GM12873 (cell line): ENCODE results near the gene LYST.

Source experiments
- TF ChIP-seq, protein P1 (sequence below): IDR thresholded peaks from 2 replicates; pipeline ENCODE4 v1.5.1; 2012; ENCODE audit warnings: low read depth, mild to moderate bottlenecking, moderate library complexity, low read length, control low read depth; ENCODE audit not compliant: insufficient read depth; ENCODE audit errors: missing control alignments

The LYST gene

DNA sequence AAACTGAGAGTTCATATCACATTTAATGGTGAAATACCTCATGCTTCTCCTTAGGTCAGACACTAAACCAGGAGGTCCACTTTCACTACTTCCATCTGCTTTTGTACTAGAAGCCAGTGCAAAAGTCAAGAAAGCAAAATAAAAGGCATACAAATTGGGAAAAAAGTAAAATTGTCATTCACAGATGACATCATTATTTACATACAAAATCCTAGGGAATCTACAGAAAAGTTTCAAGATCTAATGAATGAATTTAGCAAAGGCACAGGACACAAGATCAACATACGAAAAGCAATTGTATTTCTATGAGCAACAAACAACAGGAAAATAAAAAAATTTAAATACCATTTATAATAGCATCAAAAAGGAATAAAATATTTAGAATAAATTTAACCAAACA is 41.5 kb downstream of the LYST start:
- TF ChIP-seq, protein P1, sequence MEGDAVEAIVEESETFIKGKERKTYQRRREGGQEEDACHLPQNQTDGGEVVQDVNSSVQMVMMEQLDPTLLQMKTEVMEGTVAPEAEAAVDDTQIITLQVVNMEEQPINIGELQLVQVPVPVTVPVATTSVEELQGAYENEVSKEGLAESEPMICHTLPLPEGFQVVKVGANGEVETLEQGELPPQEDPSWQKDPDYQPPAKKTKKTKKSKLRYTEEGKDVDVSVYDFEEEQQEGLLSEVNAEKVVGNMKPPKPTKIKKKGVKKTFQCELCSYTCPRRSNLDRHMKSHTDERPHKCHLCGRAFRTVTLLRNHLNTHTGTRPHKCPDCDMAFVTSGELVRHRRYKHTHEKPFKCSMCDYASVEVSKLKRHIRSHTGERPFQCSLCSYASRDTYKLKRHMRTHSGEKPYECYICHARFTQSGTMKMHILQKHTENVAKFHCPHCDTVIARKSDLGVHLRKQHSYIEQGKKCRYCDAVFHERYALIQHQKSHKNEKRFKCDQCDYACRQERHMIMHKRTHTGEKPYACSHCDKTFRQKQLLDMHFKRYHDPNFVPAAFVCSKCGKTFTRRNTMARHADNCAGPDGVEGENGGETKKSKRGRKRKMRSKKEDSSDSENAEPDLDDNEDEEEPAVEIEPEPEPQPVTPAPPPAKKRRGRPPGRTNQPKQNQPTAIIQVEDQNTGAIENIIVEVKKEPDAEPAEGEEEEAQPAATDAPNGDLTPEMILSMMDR = no peak

DNA sequence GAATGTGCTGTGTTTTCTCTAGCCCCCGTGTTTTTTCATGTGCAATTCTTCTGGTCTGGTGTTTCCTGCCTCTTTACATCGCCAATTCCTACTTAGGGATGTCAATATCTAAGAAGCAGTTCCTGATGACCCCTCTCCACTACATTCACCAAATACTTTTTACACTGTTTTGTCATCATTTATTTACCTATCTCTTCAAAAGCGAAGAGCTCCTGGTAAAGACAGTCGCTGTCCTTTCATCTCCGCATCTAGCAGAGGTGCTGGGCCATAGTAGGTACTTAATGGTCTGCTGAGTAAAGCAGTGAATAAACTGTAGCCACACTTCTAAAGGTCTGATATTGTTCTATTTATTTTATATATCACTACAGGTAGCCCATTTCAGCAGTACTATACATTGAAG is 43.0 kb downstream of the LYST start:
- TF ChIP-seq, protein P1 = no peak

DNA sequence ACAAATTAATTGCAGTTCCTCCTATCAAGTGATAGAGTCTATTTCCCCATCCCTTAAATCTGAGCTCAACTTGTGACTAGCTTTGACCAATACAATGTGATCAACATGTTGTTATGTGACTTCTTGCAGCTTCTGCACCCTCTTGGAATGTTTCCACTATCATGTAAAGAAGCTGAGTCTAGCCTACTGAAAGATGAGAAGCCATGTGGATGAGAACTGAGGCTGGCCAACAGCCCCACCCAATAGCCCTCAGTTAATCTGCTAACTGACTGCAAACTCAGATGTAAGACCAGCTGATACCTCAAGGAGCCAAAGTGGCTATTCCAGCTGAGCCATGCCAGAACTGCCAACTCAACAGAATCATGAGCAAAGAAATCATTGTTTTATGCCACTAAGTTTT is 44.0 kb downstream of the LYST start:
- TF ChIP-seq, protein P1 = no peak

DNA sequence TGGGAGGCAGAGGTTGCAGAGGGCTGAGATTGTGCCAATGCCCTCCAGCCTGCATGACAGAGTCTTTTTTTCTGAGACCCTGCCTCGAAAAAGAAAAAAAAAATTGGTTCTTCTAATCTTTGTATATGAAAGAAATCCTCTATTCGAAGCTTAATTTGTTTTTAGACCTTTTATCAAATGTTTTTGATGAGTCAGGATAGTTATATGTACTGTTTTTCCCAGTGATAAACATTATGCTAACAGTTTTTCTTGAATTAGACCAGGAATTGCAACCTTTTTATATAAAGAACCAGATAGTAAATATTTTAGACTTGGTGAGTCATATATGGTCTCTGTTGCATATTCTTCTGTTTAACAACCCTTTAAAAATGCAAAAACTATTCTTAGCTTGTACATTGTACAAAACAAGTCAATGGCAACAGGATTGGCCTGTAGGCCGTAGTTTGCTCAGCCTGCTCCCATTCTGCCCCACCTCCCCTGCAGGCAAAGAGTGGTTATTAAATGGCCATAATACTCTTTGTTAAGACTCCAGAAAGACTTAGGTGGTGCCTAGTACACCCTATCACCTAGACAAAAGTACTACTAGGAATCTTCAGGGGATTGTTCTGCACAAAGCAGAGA is 45.2 kb downstream of the LYST start:
- TF ChIP-seq, protein P1 = no peak

DNA sequence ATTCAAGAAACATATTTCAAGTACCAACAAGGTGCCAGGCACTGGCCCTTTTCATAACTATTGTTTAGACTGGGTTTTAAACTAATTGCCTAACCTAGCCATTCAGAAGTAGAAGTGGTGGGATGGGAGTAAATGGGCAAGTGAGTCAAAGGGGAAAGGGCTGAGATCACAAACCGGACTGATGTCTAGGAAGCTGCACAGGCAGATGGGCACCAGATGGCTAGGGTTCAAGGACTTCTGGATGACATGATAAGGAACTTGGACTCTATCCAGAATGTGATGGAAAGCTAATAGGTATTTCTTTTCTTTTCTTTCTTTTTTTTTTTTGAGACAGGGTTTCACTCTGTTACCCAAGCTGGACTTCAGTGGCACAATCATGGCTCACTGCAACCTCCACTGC is 46.6 kb downstream of the LYST start:
- TF ChIP-seq, protein P1 = no peak

DNA sequence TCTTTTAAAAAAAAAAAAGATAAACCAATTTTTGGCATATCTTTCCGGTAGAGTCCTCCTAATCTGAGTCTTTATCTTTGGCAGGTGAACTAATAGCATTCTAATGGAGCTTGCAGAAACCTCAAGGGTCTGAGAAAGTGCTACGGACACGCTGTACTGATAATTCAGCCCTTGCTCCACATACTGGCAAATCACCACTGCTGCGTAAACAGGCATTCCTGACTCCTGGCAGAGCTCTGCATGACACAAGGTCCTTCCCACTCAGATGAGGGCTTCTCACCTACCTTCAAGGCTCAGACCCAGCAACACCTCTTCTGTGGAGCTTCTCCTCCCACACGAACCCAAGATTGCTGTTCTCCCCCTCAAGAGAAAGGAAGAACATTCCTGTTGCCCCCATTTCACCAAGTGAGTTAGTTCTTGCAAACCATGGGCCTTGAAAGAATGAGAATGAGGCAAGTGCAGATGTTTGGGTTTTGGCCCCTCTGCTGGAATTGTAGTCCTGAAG is 48.0 kb downstream of the LYST start:
- TF ChIP-seq, protein P1 = no peak

DNA sequence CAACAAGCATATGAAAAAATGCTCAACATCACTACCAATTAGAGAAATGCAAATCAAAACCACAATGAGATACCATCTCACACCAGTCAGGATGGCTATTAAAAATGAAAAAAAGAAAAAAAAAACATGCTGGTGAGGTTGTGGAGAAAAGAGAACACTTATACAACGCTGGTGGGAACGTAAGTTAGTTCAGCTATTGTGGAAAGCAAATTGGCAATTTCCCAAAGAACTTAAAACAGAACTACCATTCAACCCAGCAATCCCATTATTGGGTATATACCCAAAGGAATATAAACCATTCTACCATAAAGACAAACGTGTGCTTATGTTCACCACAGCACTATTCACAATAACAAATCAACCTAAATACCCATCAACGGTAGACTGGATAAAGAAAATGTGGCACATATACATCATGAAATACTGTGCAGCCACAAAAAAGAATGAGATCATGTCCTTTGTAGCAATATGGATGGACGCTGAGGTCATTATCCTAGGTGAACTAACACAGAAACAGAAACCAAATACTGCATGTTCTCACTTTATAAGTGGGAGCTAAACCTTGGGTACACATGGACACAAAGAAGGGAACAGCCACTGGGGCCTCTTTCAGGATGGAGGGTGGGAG is 49.5 kb downstream of the LYST start:
- TF ChIP-seq, protein P1 = no peak
